GM18858 (cell line): Measurements from ENCODE around the gene SRC.

Experiments used
- ATAC-seq: cut with Tn5 transposase; IDR thresholded peaks from one replicate; pipeline ENCODE4 v1.9.1; 2021; ENCODE audit not compliant: unreplicated experiment

Gene SRC

DNA sequence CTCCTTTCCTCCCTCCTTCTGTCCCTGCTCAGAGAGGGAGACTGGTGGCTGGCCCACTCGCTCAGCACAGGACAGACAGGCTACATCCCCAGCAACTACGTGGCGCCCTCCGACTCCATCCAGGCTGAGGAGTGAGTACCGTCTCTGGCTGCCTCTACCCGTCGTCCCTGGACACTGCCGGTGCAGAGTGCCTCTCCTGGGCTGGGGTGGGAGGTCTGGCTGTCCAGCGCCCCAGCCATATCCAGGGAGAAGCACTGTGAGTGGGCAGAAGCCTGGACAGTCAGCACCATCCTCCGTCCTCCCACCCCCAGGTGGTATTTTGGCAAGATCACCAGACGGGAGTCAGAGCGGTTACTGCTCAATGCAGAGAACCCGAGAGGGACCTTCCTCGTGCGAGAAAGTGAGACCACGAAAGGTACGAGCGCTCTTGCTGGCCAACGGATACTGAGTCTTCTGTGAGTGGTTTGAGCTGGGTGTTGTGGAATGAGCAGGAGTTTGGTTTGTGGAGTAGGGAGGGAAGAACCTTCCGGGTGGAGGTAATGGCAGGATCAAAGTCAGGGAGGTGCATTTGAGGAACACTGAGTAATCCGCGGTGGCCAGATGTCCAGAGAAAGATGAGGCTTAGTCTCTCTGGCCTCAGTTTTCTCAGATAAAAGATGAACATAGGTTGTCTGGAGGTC is 48.1 kb downstream of the SRC start:
- no peak for ATAC-seq

DNA sequence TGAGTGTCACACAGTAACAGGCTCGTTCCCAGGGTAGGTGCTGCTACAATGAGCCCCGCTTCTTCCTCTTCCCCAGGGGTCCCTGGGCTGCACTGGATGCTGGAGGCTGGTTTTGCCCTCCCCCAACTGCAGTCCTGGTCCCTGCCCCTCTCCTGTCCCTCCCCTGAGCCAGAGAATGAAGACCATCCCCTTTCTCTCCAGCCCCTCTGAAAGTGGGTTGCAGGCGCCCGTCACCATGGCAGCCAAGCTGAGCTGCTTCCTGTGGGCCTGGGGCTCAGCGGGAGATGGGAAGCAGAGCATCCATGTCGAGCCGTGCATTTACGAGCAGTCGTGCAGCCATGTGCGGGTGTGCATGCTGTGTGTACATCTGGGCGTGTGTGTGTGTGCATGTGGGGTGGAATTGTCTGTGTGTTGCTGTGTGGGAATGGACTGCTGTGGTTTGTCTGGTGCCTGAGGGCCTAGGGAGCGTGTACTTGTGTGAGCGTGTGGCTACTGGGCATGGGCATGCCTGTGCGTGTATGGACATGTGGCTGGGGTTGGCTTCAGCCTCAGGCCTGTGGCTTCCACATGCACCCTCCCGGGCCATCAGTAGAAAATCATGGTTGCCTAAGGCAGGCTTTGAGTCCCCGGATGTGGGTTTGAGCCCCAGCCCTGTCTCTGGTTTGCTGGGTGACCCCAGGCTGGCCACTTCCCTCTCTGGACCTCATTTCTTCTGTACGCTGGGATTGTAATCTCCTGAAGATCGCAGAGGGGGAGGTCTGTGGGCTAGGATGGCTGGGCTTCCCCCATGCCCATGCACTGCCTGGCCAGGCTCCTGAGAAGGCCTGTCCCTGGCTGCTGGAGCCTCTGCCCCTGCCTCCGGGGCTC is 48.8 kb downstream of the SRC start:
- no peak for ATAC-seq

DNA sequence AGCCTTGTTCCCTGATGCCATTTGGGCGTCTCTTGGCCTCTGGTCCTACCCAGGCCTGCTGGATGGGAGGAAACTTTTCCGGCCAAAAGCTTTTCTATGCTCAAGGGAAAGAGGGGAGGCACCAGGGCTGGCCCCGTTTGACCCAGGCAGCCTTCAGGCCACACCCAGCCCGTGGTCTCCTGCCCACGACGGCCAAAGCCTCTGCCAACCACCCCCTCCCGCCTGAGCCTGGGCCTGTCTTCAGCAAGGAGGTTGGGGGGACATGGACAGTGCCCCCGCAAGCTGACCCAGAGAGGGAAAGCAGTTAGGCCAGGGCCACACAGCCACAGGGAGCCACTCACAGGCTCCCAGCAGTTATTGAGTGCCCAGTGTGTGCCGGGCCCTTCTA is 49.5 kb downstream of the SRC start:
- ATAC-seq, result no peak

DNA sequence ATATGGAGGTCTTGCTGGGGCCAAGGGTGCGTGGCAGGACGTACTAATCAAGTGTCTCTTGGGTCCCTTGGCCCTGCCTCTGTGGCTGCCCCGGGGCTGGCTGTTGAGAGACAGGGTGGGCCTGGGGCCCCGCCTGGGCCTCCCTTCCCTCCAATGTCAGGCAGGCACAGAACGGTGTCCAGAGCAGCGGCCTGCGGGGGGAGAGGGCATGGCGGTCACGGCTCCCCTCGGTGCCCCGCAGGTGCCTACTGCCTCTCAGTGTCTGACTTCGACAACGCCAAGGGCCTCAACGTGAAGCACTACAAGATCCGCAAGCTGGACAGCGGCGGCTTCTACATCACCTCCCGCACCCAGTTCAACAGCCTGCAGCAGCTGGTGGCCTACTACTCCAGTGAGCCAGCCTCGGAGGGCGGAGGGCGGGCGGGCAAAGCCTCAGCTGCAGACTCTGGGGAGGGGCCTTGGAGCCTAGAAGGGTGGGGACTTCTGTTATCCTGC is 50.0 kb downstream of the SRC start:
- ATAC-seq, result no peak

DNA sequence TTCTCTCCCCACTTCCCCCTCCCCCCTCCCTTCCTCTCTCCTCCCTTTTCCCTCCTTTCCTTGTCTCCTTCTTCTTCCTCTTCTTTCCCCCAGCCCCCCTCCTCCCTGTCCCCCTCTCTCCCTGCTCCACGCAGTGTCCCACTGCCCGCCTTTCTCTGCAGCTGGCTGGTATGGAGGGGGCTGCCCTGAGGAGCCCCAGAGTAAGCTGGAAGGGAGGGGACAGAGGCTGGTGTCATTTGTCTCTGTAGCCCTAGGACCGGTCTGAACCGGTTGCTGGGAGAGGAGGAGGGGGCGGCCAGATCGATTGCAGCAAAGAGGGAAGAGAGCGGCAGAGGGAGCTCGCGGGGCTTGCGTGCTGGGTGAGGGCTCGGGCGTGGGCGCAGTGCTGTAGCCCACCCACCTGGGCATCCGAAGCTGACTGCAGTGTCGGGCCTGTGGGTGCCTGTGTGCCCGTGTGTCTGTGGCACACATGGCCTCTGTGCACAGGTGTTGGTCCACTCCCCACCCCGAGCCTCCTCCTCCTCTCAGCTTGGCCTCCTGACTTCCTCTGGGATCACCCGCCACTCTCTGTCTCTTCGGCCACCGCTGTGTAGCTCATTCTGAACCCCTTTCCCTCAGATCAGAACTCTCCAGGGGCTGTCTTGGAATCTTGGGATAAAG is 50.6 kb downstream of the SRC start:
- no peak for ATAC-seq

DNA sequence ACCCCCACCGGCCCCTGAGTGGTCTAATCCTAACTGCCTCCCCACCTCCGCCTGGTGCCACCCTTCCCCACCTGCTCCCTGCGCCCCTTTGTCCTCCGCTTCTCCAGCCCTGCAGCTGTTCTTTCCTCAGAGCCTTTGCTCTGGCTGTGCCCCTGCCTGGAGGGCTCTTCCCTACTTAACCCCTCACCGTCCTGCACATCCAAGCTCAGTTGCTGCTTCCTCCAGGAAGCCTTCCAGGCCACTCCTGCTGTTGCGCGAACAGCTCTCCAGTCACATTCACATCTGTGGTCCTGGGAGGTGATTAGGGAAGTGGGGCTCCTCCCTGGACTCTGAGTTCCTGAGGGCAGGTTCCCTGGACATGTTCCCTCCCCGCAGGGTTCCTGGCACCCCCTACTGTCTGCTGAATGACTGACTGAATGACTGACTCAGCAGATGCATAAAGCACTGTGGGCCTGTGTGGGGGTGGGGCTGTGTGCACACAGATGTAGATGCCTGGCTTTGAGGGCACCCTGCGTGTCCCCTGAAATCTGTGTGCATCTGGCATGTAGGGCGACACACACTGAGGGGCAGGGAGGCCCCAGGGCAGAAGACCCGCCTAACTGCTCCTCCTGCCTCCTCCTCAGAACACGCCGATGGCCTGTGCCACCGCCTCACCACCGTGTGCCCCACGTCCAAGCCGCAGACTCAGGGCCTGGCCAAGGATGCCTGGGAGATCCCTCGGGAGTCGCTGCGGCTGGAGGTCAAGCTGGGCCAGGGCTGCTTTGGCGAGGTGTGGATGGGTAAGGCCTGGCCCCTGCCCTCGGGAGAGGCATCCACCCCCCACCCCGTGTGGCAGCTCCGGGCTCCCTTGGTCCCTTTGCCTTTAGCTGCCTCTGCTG is 51.4 kb downstream of the SRC start:
- ATAC-seq, result no peak

DNA sequence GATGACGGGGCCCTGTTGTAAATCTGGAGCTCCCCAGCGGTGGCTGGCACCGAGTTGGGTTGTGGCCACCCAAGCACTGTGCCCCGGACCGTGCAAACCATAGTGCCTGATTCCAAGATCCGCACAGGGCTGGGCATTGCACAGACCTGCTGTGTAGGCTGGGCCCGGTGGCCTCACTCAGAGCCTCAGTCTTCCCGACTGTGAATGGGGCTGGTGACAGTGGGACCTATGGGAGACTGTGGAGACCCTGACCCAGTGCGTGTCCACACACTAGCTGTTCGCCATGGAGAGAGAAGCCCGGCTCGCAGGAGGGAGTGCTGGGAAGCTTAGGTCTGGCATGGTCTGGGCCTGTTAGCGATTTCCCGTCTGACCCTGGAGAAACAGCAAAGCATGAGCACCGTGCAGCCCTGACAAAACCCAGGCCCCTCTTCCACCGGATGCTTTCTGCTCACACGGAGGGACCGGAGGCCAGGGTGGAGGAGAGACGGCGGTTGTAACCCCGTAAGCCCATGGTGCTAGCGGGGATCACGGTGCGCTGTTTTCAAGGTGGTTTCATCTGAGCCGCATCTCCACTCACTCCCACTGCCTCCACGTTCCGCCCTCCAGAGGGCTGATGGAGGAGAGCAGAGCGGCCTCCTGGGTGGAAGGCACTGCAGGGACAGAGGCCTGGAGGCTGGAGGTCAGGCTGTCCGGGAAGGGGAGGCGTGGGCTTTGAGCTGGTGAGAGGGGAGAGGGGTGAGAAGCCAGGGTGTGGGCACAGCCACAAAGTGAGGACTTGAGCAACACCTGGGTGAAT is 52.2 kb downstream of the SRC start:
- no peak for ATAC-seq

DNA sequence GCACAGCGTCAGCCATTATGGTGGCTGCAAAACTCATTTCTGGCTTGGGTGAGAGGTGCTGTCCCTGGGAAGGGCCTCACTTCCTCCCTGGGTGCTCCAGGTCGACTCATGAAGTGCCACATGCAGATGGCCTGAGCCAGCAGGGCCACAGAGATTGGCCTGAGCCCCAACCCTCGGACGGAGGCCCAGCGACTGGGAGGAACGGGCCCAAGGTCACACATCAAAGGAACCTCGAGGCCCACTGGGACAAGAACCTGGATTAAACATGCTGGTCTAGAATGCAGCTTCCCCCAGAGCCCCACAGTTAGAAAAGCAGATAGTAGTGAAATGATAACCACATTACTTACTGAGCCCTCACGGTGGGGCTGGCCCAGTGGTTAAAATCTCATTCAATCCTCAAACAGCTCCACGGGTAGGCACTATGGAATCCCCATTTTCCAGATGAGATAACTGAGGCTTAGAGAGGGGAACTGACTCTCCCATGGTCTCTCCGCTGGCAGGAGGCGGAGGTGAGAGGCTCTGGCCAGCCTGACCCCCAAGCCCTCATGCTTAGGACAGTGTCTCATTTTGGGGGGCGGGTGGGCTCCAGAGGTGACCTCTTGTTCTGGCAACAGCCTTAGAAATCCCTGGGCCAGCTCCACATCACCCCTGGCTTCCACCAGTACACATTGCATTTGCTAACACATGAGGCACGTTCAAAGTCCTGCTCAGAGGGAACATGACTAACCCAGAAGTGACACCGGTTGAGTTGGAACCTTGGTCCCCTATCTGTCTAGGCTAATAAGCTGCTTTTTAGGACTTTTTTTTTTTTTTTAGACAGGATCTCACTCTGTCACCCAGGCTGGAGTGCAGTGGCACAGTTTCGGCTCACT is 53.0 kb downstream of the SRC start:
- ATAC-seq, result no peak

DNA sequence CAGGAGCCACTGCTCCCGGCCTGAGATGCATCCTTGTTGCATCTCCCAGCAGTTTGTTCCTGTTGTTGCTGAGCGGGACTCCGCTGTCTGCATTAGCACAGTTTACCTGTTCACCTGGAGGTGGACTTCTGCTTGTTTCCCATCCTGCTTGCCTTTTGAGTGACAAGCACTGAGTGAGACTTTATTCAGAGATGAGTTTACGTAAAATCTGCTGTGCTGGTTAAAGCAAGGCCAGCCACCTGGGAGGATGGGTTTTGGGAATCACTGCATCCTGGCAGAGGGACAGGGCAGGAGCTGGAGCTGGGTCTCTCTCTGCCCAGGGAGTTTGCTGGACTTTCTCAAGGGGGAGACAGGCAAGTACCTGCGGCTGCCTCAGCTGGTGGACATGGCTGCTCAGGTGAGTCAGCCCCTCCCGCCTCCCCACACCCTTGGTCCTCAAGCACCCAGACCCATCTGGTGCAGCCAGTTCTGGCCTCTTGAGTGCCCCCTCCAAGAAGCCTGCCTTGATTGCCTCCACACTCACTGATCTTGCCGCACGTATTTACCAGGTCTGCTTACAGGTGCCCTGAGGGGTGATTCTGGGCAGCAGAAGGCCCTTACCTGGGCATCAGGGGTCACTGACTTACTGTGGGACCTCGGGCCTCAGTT is 55.5 kb downstream of the SRC start:
- no peak for ATAC-seq

DNA sequence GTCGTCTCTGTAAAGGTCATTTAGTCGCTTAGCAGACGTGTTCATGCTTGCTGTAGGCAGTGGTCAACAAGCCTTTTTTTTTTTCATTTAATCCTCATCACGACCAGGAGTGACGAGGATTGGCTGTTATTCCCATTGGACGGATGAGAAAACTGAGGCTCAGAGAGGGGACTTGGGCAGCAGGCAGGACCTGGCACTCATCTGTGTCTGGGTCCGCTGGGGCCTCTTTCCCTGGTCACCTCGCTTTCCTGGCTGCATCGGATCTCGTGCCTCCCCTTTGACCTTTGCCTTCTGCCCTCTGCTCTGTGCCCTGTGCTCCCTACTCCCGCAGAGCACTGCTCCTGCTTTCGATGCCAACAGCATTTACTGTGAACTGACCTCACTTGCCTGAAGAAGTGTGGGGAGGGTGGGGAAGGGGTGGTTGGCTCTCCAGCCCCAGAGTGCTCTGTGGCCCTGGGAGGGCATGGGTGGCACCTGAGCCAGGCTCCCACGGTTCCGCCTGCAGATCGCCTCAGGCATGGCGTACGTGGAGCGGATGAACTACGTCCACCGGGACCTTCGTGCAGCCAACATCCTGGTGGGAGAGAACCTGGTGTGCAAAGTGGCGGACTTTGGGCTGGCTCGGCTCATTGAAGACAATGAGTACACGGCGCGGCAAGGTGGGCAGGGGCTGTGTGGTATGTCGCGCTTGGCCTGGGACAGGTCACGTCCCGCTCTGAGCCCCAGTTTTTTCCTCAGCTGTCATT is 56.2 kb downstream of the SRC start:
- ATAC-seq, result no peak

DNA sequence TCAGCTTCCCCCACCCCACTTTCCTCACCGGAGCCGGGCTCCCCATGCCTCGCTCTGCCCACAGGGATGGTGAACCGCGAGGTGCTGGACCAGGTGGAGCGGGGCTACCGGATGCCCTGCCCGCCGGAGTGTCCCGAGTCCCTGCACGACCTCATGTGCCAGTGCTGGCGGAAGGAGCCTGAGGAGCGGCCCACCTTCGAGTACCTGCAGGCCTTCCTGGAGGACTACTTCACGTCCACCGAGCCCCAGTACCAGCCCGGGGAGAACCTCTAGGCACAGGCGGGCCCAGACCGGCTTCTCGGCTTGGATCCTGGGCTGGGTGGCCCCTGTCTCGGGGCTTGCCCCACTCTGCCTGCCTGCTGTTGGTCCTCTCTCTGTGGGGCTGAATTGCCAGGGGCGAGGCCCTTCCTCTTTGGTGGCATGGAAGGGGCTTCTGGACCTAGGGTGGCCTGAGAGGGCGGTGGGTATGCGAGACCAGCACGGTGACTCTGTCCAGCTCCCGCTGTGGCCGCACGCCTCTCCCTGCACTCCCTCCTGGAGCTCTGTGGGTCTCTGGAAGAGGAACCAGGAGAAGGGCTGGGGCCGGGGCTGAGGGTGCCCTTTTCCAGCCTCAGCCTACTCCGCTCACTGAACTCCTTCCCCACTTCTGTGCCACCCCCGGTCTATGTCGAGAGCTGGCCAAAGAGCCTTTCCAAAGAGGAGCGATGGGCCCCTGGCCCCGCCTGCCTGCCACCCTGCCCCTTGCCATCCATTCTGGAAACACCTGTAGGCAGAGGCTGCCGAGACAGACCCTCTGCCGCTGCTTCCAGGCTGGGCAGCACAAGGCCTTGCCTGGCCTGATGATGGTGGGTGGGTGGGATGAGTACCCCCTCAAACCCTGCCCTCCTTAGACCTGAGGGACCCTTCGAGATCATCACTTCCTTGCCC is 57.4 kb downstream of the SRC start:
- ATAC-seq, result no peak

DNA sequence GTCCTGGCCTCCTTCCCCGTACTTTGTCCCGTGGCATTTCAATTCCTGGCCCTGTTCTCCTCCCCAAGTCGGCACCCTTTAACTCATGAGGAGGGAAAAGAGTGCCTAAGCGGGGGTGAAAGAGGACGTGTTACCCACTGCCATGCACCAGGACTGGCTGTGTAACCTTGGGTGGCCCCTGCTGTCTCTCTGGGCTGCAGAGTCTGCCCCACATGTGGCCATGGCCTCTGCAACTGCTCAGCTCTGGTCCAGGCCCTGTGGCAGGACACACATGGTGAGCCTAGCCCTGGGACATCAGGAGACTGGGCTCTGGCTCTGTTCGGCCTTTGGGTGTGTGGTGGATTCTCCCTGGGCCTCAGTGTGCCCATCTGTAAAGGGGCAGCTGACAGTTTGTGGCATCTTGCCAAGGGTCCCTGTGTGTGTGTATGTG is 58.5 kb downstream of the SRC start:
- no peak for ATAC-seq

DNA sequence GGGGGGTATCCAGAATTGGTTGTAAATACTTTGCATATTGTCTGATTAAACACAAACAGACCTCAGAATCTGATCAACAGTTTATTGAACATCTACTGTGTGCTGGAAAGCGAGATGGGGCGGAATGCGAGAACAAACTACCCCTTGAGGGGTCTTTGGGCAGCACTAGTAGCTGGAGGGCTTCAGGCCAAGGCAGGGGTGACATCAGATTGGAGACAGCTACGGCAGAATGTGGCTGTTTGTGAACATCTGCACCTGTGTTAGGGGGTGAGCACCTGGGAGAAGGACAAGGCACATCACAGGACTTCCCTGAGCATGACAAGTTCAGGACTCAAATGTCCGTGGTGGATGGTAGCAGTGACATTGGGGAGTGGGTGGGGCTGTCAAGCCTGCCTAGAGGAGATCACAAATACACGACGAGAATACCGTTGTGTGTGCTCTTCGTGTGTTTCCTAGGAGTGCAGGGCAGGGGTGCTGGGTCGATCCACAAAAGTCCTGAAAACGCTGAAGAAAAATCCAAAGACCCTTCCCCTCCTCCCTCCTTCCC is 59.5 kb downstream of the SRC start:
- ATAC-seq, result no peak

DNA sequence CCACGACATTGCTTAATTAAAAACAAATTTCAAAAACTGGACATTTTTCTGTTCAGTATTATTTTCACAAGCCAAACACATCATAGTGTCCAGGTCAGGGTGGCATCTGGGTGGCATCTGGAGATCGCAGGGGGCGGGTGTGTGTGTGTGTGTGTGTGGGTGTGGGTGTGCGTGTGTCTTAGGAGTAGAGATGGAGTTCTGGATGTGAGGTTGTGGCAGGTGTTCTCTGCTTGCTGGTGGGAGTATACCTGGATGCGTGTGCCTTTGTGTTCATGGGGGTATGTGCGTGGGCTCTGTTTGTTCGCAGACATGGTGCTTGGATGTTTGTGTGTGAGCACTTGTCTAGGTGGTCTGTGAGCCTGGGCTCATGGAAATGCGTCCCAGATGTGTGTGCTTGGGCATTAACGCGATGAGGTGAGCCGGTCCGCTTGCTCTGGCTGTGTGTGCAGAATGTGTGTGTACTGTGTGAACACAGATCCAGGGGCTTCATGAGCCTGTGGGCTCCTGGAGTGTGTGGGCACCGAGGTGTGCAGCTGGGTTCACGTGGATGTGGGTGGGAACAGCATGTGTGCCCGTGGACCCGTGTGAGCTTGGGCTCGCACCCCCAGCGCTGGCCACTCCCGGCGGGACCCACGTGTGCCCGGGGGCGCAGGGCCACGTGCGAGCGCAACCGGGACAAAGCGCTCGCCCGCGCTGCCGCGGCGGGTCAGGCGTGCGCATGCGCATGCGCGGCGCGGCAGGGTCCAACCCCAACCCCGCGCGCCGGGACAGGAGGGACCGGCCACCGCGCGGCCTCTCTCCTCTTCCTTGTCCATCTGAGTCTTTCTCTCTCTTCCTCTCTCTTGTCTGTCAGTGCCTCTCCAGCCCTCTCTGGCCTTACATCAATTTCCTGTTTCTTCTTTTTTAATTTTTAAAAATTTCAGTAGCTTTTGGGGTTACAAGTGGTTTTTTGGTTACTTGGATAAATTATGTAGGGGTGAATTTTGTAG is 60.4 kb downstream of the SRC start:
- no peak for ATAC-seq

DNA sequence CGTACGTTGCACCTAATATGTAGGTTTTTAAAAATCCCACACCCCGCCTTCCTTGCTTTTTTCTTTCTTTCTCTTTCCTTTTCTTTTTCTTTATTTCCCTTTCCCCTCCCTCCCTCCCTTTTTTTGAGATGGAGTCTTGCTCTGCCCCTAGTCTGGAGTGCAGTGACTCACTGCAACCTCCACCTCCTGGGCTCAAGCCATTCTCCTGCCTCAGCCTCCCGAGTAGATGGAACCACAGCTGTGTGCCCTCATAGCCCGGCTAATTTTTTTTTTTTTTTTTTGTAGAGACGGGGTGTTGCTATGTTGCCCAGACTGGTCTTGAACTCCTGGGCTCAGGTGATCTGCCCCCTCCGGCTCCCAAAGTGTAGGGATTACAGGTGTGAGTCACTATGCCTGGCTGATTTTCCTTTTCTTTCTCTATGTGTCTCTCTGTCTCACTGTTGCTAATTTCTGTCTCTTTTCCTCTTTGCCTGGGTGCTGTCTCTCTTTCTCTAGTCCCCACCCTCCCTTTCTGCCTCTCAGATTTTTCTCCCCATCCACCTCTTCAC is 61.2 kb downstream of the SRC start:
- no peak for ATAC-seq
